ENCODE results near the gene PDE4B.

GRCh38 chr1:65894738-65895605 lies 102.3 kb downstream of the PDE4B start:
- TF ChIP-seq CTCF (IDR thresholded peaks at IDR 0.05) (no peak), POLR2A (IDR thresholded peaks at IDR 0.05) (no peak), POLR2AphosphoS5 (IDR thresholded peaks at IDR 0.05) (no peak), EP300 (IDR thresholded peaks at IDR 0.05) (no peak)

Measured in sigmoid colon (tissue), 4 donors.